IMR-90 (cell line): ENCODE data around the gene BMP8B. TPM values are rescaled to one million over a fixed set of nuclear protein-coding genes. Genes with fewer than 3 reads are reported as not detected.

Experiments used
- ATAC-seq: fragments of 200-7000 bp; cut with Tn5 transposase; 2 replicates; pipeline ENCODE4 v1.9.1; 2020; ENCODE audit warnings: low read depth, mild to moderate bottlenecking, moderate library complexity
- BruUV-seq: library from RNA; stranded (reverse); fragments of 400-500 nt; replicated peaks from 2 replicates; lab custom pipeline; 2021; lab: Mats Ljungman, UMichigan
- CTCF ChIA-PET: fragments of 300-600 bp; formaldehyde crosslinking; extraction: SDS; loops from one replicate; lab custom pipeline; 2021; ENCODE audit warnings: antibody characterized with exemption; lab: Yijun Ruan, JAX
- POLR2A ChIA-PET: fragments of 300-600 bp; sonication (Branson Sonifier 250); formaldehyde crosslinking; loops from one replicate; lab custom pipeline; 2022; ENCODE audit warnings: antibody characterized with exemption; ENCODE audit not compliant: unreplicated experiment; lab: Charles Lee
- DNase-seq: peaks from one replicate; pipeline ENCODE4 v3.0.0; 2013
- H2AFZ ChIP-seq: replicated peaks from 2 replicates; pipeline ENCODE3; 2013; ENCODE audit warnings: low read length, mild to moderate bottlenecking; ENCODE audit not compliant: poor library complexity
- H2AK5ac ChIP-seq: 2 replicates; pipeline ENCODE4 v1.6.1; 2013; ENCODE audit warnings: low read depth, low read length, inconsistent platforms
- H2AK9ac ChIP-seq: replicated peaks from 2 replicates; pipeline ENCODE3; 2013; ENCODE audit warnings: mild to moderate bottlenecking, low read depth, low read length, moderate library complexity; ENCODE audit not compliant: poor library complexity
- H2BK120ac ChIP-seq: 2 replicates; pipeline ENCODE4 v1.6.1; 2013; ENCODE audit warnings: low read depth, low read length, inconsistent platforms
- H2BK15ac ChIP-seq: 3 replicates; pipeline ENCODE4 v1.6.1; 2013; ENCODE audit warnings: low read depth, low read length, inconsistent platforms
- H2BK20ac ChIP-seq: 2 replicates; pipeline ENCODE4 v1.6.1; 2013; ENCODE audit warnings: low read depth, mild to moderate bottlenecking, inconsistent platforms, low read length, moderate library complexity
- H2BK5ac ChIP-seq: 2 replicates; pipeline ENCODE4 v1.6.1; 2013; ENCODE audit warnings: mild to moderate bottlenecking, low read depth, low read length, inconsistent platforms; ENCODE audit not compliant: poor library complexity, severe bottlenecking
- H3K14ac ChIP-seq: replicated peaks from 2 replicates; pipeline ENCODE4 v1.6.1; 2013; ENCODE audit warnings: low read depth, low read length, inconsistent platforms
- H3K18ac ChIP-seq: 2 replicates; pipeline ENCODE4 v1.6.1; 2013; ENCODE audit warnings: low read depth, low read length, control low read depth
- H3K23ac ChIP-seq: 2 replicates; pipeline ENCODE4 v1.6.1; 2013; ENCODE audit warnings: low read depth, low read length, inconsistent platforms
- H3K27ac ChIP-seq: 2 replicates; pipeline ENCODE4 v1.5.1; 2013; ENCODE audit warnings: mild to moderate bottlenecking, control low read depth, low read length; ENCODE audit not compliant: insufficient read depth
- H3K27me3 ChIP-seq: 2 replicates; pipeline ENCODE4 v1.6.1; 2013; ENCODE audit warnings: low read length; ENCODE audit not compliant: control insufficient read depth, insufficient read depth
- H3K36me3 ChIP-seq: 2 replicates; pipeline ENCODE4 v1.6.1; 2013; ENCODE audit warnings: low read length, mixed read lengths; ENCODE audit not compliant: control insufficient read depth, insufficient read depth
- H3K4ac ChIP-seq: 2 replicates; pipeline ENCODE4 v1.6.1; 2013; ENCODE audit warnings: low read depth, low read length, inconsistent platforms
- H3K4me1 ChIP-seq: 2 replicates; pipeline ENCODE4 v1.6.1; 2013; ENCODE audit warnings: low read length, mixed read lengths; ENCODE audit not compliant: control insufficient read depth, insufficient read depth
- H3K4me2 ChIP-seq: 2 replicates; pipeline ENCODE4 v1.6.1; 2013; ENCODE audit warnings: low read depth, mild to moderate bottlenecking, control low read depth, low read length, moderate library complexity
- H3K4me3 ChIP-seq: 2 replicates; pipeline ENCODE4 v1.5.1; 2013; ENCODE audit warnings: low read depth, mild to moderate bottlenecking, control low read depth, low read length, moderate library complexity; ENCODE audit not compliant: insufficient read depth
- H3K56ac ChIP-seq: 2 replicates; pipeline ENCODE4 v1.6.1; 2013; ENCODE audit warnings: low read length, inconsistent platforms; ENCODE audit not compliant: insufficient read depth; ENCODE audit errors: extremely low read depth
- H3K79me1 ChIP-seq, 2 experiments: 2 replicates each; pipeline ENCODE4 v1.6.1; 2013; ENCODE audit warnings: low read length in 2 of 2, inconsistent platforms in 1 of 2, low read depth in 1 of 2
- H3K9ac ChIP-seq: 2 replicates; pipeline ENCODE4 v1.6.1; 2013; ENCODE audit warnings: low read depth, low read length, control low read depth
- H3K9me1 ChIP-seq: 2 replicates; pipeline ENCODE4 v1.6.1; 2013; ENCODE audit warnings: low read length, inconsistent platforms; ENCODE audit not compliant: insufficient read depth
- H3K9me3 ChIP-seq: 2 replicates; pipeline ENCODE4 v1.6.1; 2013; ENCODE audit warnings: low read length; ENCODE audit not compliant: control insufficient read depth, insufficient read depth
- H4K20me1 ChIP-seq: 2 replicates; pipeline ENCODE4 v1.6.1; 2013; ENCODE audit warnings: low read length, inconsistent platforms; ENCODE audit not compliant: insufficient read depth
- H4K5ac ChIP-seq: 2 replicates; pipeline ENCODE4 v1.6.1; 2013; ENCODE audit warnings: mild to moderate bottlenecking, low read depth, low read length, control low read depth
- H4K8ac ChIP-seq, 2 experiments: 2 replicates each; pipeline ENCODE4 v1.6.1; 2013; ENCODE audit warnings: low read depth in 2 of 2, low read length in 2 of 2, control low read depth in 1 of 2, inconsistent platforms in 1 of 2
- H4K91ac ChIP-seq: 2 replicates; pipeline ENCODE4 v1.6.1; 2013; ENCODE audit warnings: low read depth, low read length, inconsistent platforms; ENCODE audit not compliant: insufficient read depth
- CEBPB ChIP-seq: IDR thresholded peaks from 2 replicates; pipeline ENCODE4 v1.6.1; 2012; ENCODE audit warnings: low read depth, low read length, improper control_type of control experiment
- CHD1 ChIP-seq: IDR thresholded peaks from 2 replicates; pipeline ENCODE4 v1.6.1; 2012; ENCODE audit warnings: low read depth, low read length, improper control_type of control experiment
- ELK1 ChIP-seq: fragments of 150-350 bp; IDR thresholded peaks from 2 replicates; pipeline ENCODE4 v1.6.1; 2016; ENCODE audit warnings: low read depth, mild to moderate bottlenecking, low read length, moderate library complexity, borderline replicate concordance
- FOS ChIP-seq: fragments of 150-350 bp; IDR thresholded peaks from 2 replicates; pipeline ENCODE4 v1.6.1; 2016; ENCODE audit warnings: low read depth, low read length
- MAFK ChIP-seq: IDR thresholded peaks from 2 replicates; pipeline ENCODE4 v1.6.1; 2012; ENCODE audit warnings: low read depth, low read length, improper control_type of control experiment
- MXI1 ChIP-seq: IDR thresholded peaks from 2 replicates; pipeline ENCODE4 v1.6.1; 2012; ENCODE audit warnings: low read depth, mild to moderate bottlenecking, low read length, moderate library complexity, borderline replicate concordance
- NFE2L2 ChIP-seq: fragments of 150-350 bp; IDR thresholded peaks from 2 replicates; pipeline ENCODE4 v1.6.1; 2016; ENCODE audit warnings: low read depth, mild to moderate bottlenecking, low read length
- POLR2A ChIP-seq: IDR thresholded peaks from 2 replicates; pipeline ENCODE4 v1.6.1; 2012; ENCODE audit warnings: mild to moderate bottlenecking, low read depth, low read length
- RAD21 ChIP-seq: IDR thresholded peaks from 2 replicates; pipeline ENCODE4 v1.6.1; 2012; ENCODE audit warnings: low read length, improper control_type of control experiment
- RCOR1 ChIP-seq: IDR thresholded peaks from 2 replicates; pipeline ENCODE4 v1.6.1; 2012; ENCODE audit warnings: mild to moderate bottlenecking, low read length, improper control_type of control experiment; ENCODE audit not compliant: insufficient replicate concordance
- RFX5 ChIP-seq: IDR thresholded peaks from 2 replicates; pipeline ENCODE4 v1.8.0; 2012; ENCODE audit warnings: low read depth, mild to moderate bottlenecking, low read length, moderate library complexity
- SMC3 ChIP-seq: fragments of 150-350 bp; IDR thresholded peaks from 2 replicates; pipeline ENCODE4 v1.6.1; 2016; ENCODE audit warnings: low read depth, mild to moderate bottlenecking, antibody characterized with exemption, low read length, moderate library complexity
- USF2 ChIP-seq: fragments of 150-350 bp; IDR thresholded peaks from 2 replicates; pipeline ENCODE4 v1.6.1; 2017; ENCODE audit warnings: mild to moderate bottlenecking, antibody characterized with exemption, low read length, low read depth
- WGBS, 2 experiments: methylation state at CpG; one replicate each; pipeline versions ENCODE4 v1.1.5 to v1.1.7; 2013; ENCODE audit warnings: missing lambda C conversion rate in 2 of 2; ENCODE audit not compliant: insufficient read length in 1 of 2; ENCODE audit errors: extremely low coverage in 2 of 2; 5-methylcytosine and 5-hydroxymethylcytosine counted together
- dilution Hi-C: fragments of 300-500 bp; cut with HindIII; formaldehyde crosslinking; loops from one replicate; pipeline ENCODE4 v1.14.3; 2018; ENCODE audit warnings: low sequenced_read_pairs; ENCODE audit not compliant: unreplicated experiment
- in situ Hi-C: fragments of 300-500 bp; cut with MboI; formaldehyde crosslinking; loops from 3 replicates; pipeline ENCODE4 v1.14.3; 2019; ENCODE audit warnings: low sequenced_read_pairs, inconsistent platforms, mixed read lengths
- intact Hi-C: fragments of 100-400 bp; cut with micrococcal nuclease; formaldehyde crosslinking; loops from 2 replicates; pipeline ENCODE4 v1.10.0; 2022
- polyA plus RNA-seq, 3 experiments: library from polyadenylated mRNA; depleted of rRNA; stranded (reverse); fragments of >200 nt; gene quantifications; 2 replicates each; pipeline ENCODE4 v1.2.3, GENCODE V29; 2012; ENCODE audit warnings: low replicate concordance in 1 of 3
- total RNA-seq: library from RNA; depleted of rRNA; stranded (reverse); fragments of >200 nt; gene quantifications from 2 replicates; pipeline ENCODE4 v1.2.3, GENCODE V29; 2012
- TF ChIP-seq, protein P1 (sequence below): conservative IDR thresholded peaks from 2 replicates; pipeline ENCODE4 v1.5.1; 2012; ENCODE audit warnings: mild to moderate bottlenecking, low read depth, low read length, improper control_type of control experiment

The BMP8B gene
- total and polyA plus RNA-seq, 2 of the 4 experiments (the other 2 are of a cell fraction), result not detected

- no peak for ATAC-seq
- Histone ChIP-seq H4K91ac (no peak overlapping the region), H2BK120ac (no peak overlapping the region), H2AK5ac (no peak overlapping the region), H3K14ac (no peak overlapping the region), H4K20me1 (no peaks in the 10 kb centered on the region), H3K4ac (no peak overlapping the region), H2BK15ac (no peak overlapping the region), H3K23ac (no peak overlapping the region), H3K4me3 (no peak overlapping the region), H3K9me1 (no peaks in the 10 kb centered on the region), H4K8ac (no peak overlapping the region), H3K56ac (no peak overlapping the region), H3K27me3 (peaks cover 24% of the 10 kb centered on the region), H3K9me3 (no peaks in the 10 kb centered on the region), H4K5ac (no peak overlapping the region), H3K27ac (no peak overlapping the region), H3K79me1 (no peaks in the 10 kb centered on the region), H2AFZ (no peak overlapping the region), H2BK20ac (no peak overlapping the region), H3K18ac (no peak overlapping the region), H2BK5ac (no peak overlapping the region), H3K4me1 (no peaks in the 10 kb centered on the region), H3K36me3 (no peaks in the 10 kb centered on the region), H2AK9ac (no peak overlapping the region), H3K9ac (no peak overlapping the region), H3K4me2 (no peak overlapping the region)
- ChIA-PET CTCF (no interaction called here), POLR2A (no interaction called here)
- intact Hi-C loops, result no loop called here
- in situ Hi-C loops, result no loop called here
- BruUV-seq, result no TSS peak
- TF ChIP-seq ELK1 (no peak), RAD21 (no peak), RCOR1 (no peak), POLR2A (no peak), CEBPB (no peak), FOS (no peak), SMC3 (no peak), CHD1 (no peak), MAFK (no peak), RFX5 (no peak), NFE2L2 (no peak), USF2 (no peak), MXI1 (no peak)
- TF ChIP-seq, protein P1, sequence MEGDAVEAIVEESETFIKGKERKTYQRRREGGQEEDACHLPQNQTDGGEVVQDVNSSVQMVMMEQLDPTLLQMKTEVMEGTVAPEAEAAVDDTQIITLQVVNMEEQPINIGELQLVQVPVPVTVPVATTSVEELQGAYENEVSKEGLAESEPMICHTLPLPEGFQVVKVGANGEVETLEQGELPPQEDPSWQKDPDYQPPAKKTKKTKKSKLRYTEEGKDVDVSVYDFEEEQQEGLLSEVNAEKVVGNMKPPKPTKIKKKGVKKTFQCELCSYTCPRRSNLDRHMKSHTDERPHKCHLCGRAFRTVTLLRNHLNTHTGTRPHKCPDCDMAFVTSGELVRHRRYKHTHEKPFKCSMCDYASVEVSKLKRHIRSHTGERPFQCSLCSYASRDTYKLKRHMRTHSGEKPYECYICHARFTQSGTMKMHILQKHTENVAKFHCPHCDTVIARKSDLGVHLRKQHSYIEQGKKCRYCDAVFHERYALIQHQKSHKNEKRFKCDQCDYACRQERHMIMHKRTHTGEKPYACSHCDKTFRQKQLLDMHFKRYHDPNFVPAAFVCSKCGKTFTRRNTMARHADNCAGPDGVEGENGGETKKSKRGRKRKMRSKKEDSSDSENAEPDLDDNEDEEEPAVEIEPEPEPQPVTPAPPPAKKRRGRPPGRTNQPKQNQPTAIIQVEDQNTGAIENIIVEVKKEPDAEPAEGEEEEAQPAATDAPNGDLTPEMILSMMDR, result no peak
- DNase-seq, result no peak
- 81% methylated on average over 3 of the region's 12 CpGs; no CpG with 5 or more reads in 1 of the 2 experiments for WGBS, 2 experiments
- dilution Hi-C loops, result no loop called here
These were observed 12.3 kb downstream of the BMP8B start for GRCh38 chr1:39776400-39776713.
